Measurements from ENCODE around the gene MSRB3.

The MSRB3 gene

DNA sequence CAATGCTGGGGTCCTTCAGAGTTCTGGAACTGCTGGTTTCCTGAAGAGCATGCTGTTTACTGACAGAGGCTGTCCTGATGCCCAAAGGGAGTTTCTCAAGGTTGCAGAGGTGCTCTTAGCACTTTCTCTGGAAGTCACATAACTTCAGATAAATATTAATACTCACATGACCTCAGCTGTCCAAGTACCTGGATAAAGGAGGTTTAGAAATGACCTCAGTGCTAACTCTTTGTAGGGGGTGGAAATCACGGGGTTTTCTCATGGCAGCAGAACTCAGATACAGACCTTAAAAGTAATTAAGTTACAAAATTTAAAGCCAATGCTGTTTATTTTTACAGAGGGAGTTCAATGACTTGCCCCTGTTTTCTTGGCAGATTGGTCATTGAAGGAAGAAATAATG lies 225.9 kb downstream of the MSRB3 start:
- peaks cover 79% of the 10 kb centered on the region for H3K4me1 Mint-ChIP-seq

GRCh38 chr12:65505386-65506121 lies 227.1 kb downstream of the MSRB3 start:
- peaks cover 7% of the 10 kb centered on the region for H3K27me3 Mint-ChIP-seq (ENCODE audit: low read depth, poor library complexity)
- TF ChIP-seq, protein P1, sequence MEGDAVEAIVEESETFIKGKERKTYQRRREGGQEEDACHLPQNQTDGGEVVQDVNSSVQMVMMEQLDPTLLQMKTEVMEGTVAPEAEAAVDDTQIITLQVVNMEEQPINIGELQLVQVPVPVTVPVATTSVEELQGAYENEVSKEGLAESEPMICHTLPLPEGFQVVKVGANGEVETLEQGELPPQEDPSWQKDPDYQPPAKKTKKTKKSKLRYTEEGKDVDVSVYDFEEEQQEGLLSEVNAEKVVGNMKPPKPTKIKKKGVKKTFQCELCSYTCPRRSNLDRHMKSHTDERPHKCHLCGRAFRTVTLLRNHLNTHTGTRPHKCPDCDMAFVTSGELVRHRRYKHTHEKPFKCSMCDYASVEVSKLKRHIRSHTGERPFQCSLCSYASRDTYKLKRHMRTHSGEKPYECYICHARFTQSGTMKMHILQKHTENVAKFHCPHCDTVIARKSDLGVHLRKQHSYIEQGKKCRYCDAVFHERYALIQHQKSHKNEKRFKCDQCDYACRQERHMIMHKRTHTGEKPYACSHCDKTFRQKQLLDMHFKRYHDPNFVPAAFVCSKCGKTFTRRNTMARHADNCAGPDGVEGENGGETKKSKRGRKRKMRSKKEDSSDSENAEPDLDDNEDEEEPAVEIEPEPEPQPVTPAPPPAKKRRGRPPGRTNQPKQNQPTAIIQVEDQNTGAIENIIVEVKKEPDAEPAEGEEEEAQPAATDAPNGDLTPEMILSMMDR (IDR thresholded peaks at IDR 0.05) = no peak
- H3K9me3 Mint-ChIP-seq = no peaks in the 10 kb centered on the region
- H3K27ac Mint-ChIP-seq = peak overlapping the region; percentile 17
- DNase-seq = peak; percentile 10
- peaks cover 76% of the 10 kb centered on the region for H3K4me1 Mint-ChIP-seq
- no peak overlapping the region for H3K4me3 Mint-ChIP-seq
- no peaks in the 10 kb centered on the region for H3K36me3 Mint-ChIP-seq (ENCODE audit: low read depth)

More for the DNA sequence above, 225.9 kb downstream of the MSRB3 start:
- peaks cover 4% of the 10 kb centered on the region for H3K27me3 Mint-ChIP-seq (ENCODE audit: low read depth, poor library complexity)
- no peaks in the 10 kb centered on the region for H3K36me3 Mint-ChIP-seq (ENCODE audit: low read depth)
- no peak overlapping the region for H3K27ac Mint-ChIP-seq
- DNase-seq = no peak
- H3K4me3 Mint-ChIP-seq = no peak overlapping the region
- TF ChIP-seq, protein P1 (IDR thresholded peaks at IDR 0.05) = no peak
- H3K9me3 Mint-ChIP-seq = no peaks in the 10 kb centered on the region

DNA sequence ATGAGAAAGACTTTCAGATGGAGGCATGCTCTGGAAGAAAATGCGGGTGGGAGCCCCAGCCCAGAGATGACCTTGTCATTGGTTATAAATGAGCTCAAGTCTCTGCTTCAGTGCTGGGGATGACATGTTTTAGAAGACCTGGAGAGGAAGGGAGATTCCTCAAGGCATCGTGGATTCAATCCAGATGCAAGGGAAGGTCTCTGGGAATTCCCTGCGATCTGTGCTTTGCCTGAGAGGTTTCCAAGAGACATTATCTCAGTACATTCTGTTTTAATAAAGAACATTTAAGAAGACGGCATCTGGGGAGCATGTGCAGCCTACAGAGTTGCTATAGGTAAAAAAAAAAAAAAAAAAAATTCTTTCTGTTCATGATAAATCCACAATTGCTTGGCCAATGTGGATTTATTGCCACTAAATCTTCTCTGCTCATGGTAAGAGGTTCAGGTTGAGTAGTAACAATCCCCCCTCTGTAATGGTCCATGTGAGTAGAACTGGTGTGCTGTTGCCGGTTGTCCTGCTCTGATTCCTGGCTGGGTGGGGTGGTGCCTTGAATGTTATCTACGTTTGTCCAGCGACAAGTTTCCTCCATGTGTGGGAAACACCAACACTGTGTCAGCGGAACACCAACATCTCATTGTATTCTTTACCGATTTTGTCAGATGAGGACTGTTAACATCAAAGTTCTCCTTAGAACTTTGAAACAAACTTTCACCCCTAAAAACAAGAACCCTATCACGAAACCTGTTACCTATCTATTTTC lies 230.0 kb downstream of the MSRB3 start:
- Mint-ChIP-seq H3K4me3 (no peak overlapping the region), H3K4me1 (peaks cover 77% of the 10 kb centered on the region)

DNA sequence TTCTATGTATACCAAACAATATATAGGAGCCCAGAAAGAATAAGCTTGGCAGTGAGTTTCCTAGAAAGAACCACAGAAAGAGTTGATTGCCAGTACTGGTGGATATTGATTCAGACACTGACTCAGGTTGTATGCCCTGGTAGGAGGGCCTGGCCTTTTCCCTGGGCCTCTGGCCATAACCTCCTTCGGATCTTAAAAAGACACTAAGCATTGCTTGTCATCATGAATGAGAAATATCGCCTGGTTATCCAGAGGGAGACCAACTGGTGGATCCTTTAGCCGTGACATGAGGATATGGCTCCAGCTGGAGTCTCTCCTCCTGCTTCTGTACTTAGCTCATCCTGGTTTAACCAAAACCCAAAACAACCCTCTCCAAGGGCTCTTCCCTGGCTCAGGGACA lies 231.5 kb downstream of the MSRB3 start:
- peak; percentile 3 for DNase-seq
- no peak overlapping the region for H3K4me3 Mint-ChIP-seq
- H3K36me3 Mint-ChIP-seq (ENCODE audit: low read depth) = no peaks in the 10 kb centered on the region
- peaks cover 68% of the 10 kb centered on the region for H3K4me1 Mint-ChIP-seq
- peak overlapping the region; percentile 94 for H3K27ac Mint-ChIP-seq
- TF ChIP-seq, protein P1 (IDR thresholded peaks at IDR 0.05) = no peak
- H3K27me3 Mint-ChIP-seq (ENCODE audit: low read depth, poor library complexity) = peaks cover 2% of the 10 kb centered on the region
- H3K9me3 Mint-ChIP-seq = no peaks in the 10 kb centered on the region

More for the DNA sequence above, 230.0 kb downstream of the MSRB3 start:
- H3K27me3 Mint-ChIP-seq (ENCODE audit: low read depth, poor library complexity) = peaks cover 7% of the 10 kb centered on the region
- H3K36me3 Mint-ChIP-seq (ENCODE audit: low read depth) = no peaks in the 10 kb centered on the region
- DNase-seq = no peak
- TF ChIP-seq, protein P1 (IDR thresholded peaks at IDR 0.05) = no peak
- H3K27ac Mint-ChIP-seq = peak overlapping the region; percentile 57
- H3K9me3 Mint-ChIP-seq = no peaks in the 10 kb centered on the region

GRCh38 chr12:65510584-65511050 lies 232.1 kb downstream of the MSRB3 start:
- peak overlapping the region; percentile 29 for H3K4me3 Mint-ChIP-seq
- no peaks in the 10 kb centered on the region for H3K36me3 Mint-ChIP-seq (ENCODE audit: low read depth)

More at GRCh38 chr12:65510584-65511050, 232.1 kb downstream of the MSRB3 start:
- H3K9me3 Mint-ChIP-seq = no peaks in the 10 kb centered on the region
- TF ChIP-seq, protein P1 (IDR thresholded peaks at IDR 0.05) = no peak
- H3K27ac Mint-ChIP-seq = peak overlapping the region; percentile 94
- DNase-seq = peak; percentile 61
- peaks cover 2% of the 10 kb centered on the region for H3K27me3 Mint-ChIP-seq (ENCODE audit: low read depth, poor library complexity)
- peaks cover 62% of the 10 kb centered on the region for H3K4me1 Mint-ChIP-seq

All from nephron progenitor cell (in vitro differentiated cells).